HG03095 (cell line): Measurements from ENCODE around the gene MRPL44.
"Not testable (repeated sequence)": the region's sequence is repeated elsewhere in the genome, so short reads cannot be mapped to it uniquely, and the experiment has no call there.

ENCODE experiments used
- ATAC-seq: cut with Tn5 transposase; IDR thresholded peaks from one replicate; pipeline ENCODE4 v1.9.1; 2021; ENCODE audit warnings: moderate library complexity; ENCODE audit not compliant: unreplicated experiment

Gene MRPL44

DNA sequence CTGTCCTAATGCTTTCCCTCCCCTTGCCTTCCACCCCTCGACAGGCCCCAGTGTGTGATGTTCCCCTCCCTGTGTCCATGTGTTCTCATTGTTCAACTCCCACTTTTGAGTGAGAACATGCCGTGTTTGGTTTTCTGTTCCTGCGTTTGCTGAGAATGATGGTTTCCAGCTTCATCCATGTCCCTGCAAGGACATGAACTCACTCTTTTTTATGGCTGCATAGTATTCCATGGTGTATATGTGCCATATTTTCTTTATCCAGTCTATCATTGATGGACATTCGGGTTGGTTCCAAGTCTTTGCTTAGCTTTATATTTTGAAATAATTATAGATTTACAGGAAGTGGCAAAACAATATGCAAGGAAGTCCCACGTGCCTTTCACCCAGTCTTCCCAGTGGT is 43.4 kb downstream of the MRPL44 start:
- not testable (repeated sequence) for ATAC-seq

DNA sequence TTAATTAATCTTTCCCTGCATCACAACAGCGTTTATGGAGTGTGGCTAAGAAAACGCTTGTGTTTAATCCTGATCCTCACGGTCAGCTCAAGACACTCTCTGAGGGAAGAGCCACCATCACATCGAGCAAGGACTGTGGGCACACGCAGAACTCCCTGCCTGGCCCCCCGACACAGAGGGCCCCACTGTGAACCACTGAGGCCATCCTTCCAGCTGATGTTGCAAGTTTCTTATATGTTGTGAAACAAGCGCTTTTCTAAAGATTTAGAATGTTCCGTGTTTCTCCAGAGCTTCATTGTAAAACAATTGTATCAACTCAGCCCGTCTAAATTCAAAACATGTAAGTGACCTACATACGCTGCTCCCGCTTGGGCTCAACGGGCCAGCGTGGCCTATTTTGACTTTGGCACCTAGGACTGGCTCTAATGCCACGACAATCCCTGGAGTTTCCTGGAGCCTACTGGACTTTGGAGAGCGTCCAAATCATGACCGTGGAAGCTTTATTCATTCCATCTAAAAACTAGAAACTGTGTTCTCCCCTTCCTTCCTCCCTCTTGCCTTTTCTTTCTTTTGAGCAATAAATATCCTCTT is 46.9 kb downstream of the MRPL44 start:
- ATAC-seq = no peak

DNA sequence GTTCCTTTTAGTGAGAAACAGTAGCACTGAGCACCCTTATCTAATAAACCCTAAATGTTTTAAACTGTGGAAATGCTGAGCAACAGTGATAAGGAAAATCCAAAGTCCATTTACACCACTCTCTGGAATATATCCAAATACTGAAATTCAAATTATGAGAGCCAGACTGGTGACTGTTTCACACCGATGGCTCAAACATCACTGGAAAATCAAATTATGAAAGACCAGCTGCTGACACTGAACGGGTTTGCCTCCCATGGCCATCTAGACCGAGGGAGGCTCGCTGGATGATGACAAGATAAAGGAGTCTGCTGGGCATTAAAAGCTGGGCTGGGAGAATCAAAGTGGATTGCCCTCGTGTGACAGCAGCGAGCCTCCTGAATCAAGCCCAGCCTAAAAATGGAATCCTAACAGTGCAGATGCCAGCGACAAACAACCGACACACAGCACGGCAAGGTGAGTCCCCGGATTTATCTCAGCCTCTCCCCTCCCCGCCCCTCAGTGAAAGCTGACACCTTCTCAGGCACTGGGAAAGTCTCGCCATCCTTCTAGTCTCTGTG is 51.5 kb downstream of the MRPL44 start:
- ATAC-seq = no peak

DNA sequence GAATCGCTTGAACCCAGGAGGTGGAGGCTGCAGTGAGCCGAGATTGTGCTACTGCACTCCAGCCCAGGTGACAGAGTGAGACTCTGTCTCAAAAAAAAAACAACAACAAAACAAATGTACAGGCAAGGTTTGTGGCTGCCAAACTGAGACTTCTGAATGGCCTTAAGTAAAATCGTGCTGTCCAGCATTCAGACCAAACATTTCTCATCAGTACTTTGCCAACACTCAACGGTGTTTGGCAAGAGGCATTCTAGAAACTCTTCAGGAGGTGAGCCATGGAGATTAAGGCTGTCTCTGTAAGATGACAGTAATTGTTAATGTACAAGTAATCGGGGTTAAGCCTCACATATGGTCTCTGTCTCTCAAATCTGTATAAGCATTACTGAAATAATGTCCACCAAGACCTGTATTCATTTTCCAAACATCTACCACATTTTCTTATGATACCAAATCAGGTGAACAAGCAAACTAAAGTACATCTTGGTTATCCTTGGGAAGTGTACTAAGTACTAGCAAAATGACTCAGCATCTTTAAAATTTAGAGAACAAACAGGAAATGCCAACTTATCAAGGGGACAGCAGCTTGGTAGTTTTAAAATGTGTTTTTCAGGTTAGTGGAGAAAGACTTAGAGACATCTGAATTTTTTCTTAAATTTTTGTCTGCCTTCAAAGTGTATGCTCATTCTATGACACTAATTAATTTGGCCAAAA is 52.5 kb downstream of the MRPL44 start:
- ATAC-seq = no peak

DNA sequence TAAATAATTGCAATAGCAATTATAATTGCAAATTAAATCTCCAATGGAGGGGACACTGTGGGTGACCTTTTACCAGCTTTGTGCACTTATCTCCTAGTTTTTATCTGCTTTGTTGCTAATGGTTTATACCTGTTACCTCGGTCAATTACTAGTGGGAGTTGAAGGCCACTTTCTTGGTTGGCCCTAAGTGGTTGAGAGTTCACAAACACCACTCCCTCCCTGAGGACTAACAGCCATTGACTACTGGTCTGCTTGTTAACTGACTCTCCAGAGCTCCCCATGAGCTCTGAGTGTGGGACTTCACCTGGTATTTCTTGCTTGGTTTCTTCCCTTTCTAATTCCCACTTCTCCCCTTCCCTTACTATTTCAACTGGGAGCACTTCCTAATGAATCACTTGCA is 54.6 kb downstream of the MRPL44 start:
- no peak for ATAC-seq

DNA sequence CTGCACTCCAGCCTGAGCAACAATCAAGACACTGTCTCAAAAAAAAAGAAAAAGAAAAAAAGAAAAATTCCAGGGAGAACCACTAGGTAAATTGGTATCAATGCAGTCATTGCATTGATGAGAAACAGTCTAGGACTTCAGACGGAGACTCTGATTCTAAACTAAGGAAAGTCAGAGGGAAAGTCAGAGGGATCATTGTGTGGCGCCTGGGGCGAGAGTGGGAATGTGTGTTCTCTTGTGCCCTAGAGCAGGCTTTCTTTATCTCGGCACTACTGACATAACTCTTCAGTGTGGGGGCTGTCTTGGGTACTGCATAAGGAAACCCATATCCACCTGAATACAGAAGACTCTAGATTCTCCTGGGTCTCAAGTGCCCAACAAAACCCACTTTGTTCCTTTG is 57.1 kb downstream of the MRPL44 start:
- ATAC-seq = no peak

DNA sequence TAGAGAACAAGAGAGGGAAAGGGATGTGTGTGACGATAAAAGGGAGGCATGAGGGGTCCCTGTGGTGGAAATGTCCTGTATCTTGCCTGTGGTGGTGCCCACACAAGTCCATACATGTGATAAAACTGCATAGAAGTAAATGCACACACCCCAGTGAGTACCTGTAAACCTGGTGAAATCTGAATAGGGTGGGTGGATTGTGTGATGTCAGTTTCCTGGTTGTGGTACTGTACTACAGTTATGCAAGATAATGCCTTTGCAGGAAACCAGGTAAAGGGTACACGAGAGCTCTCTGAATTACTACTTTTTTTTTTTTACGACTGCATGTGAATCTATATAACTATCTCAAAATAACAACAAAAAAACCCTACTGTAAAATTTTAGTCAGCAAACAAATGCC is 59.7 kb downstream of the MRPL44 start:
- ATAC-seq = no peak
